EL (cell line): ENCODE results near the gene TNS4.

Source experiments
- DNase-seq: peaks from one replicate; pipeline ENCODE4 v3.0.0-alpha.2; 2016

TNS4 gene

DNA sequence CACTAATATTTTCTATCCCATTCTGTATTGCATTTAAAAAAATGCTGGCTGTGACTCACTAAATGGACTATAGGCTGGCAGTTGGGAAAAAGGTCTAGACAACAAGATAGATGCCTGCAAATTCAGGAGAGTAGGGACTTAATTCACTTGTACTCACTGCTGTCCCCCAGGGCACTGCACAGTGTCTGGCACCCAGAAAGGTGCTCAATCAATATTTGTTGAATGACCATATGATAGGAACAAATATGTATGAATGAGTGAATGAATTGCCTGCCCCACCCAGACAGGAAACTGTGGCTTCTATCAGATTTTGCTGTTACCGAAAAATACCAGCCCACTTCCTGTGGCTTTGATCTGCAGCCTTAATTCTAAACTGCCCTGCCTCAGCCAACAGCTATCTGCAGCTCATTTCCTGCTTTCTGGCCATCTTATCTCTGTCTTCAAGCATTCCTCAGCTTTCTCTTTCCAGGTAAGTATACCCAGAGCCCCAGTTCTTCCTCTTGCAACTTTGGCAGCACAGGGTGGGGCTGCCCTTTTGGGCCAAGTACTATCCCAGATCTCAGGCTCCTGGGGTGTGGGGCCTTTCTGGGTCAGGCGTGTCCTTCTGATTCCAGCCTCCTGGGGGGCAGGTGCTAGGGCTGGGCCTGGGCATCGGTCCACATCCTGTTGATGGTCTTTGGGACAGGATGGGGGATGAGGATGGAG lies 15.3 kb upstream of the TNS4 start:
- DNase-seq, result peak; percentile 72

DNA sequence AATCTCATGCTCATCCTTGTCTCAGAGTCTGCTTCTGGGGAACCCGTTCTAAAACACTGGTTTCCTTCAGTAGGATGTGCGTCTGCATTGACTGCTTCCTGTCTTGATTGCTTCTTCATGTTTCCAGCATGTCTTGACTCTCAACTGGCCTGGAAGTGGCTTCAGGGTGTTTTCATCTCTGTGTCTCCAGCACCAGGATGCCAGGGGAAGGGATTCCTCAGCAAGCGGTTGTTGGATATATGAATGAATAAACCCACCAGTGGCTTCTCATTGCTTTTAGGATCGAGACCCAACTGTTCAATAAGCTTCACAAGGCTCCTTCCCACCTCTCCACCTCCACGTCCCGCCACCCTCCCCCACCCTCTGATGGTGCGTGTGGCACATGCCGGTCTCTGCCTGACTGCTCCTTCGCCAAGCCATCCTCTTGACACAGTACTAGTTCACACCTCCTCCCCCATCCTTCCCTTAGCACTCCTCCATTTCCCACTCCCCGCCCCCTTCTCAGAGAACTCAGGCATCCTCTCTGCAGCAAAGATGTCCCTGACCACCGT lies 14.1 kb upstream of the TNS4 start:
- DNase-seq, result no peak

- DNase-seq, result no peak
Observed at GRCh38 chr17:40515011-40515410, 13.6 kb upstream of the TNS4 start.

GRCh38 chr17:40514013-40514875 lies 12.8 kb upstream of the TNS4 start:
- DNase-seq, result no peak

- DNase-seq, result no peak
Observed at GRCh38 chr17:40511667-40512220, 10.3 kb upstream of the TNS4 start.

DNA sequence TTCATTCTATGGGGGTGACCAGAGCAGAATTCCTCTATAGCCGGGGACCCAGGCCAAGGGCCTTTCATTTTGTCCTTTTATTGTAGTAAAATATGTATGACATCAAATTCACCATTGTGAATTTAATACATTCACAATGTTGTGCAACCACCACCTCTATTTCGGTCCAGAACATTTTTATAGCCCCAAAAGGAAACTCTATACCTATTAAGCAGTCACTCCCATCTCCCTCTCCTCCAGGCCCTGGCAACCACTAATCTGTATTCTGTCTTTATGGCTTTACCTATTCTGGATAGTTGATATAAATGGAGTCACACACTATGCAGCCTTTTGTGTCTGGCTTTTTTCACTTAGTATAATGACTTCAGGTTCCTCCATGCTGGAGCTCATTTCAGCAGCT lies 9.7 kb upstream of the TNS4 start:
- no peak for DNase-seq

DNA sequence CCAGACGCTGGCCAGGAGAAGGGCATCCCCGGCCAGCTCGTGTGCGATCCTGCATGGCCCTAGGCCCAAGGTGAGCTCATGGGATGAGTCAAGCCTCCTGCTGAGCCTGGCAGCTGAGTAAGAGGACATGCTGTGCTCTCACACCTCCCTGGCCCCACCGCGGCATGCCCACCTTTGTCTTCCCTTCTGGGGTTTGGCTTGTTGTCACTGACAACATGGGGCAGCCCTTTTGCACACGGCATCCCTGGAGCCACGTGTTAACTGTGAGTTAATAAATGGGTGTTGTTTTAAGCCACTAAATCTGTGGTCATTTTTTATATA lies 8.9 kb upstream of the TNS4 start:
- DNase-seq, result peak; percentile 54

- no peak for DNase-seq
Observed at GRCh38 chr17:40509626-40510327, 8.4 kb upstream of the TNS4 start.

- no peak for DNase-seq
Observed at GRCh38 chr17:40506786-40507185, 5.4 kb upstream of the TNS4 start.

DNA sequence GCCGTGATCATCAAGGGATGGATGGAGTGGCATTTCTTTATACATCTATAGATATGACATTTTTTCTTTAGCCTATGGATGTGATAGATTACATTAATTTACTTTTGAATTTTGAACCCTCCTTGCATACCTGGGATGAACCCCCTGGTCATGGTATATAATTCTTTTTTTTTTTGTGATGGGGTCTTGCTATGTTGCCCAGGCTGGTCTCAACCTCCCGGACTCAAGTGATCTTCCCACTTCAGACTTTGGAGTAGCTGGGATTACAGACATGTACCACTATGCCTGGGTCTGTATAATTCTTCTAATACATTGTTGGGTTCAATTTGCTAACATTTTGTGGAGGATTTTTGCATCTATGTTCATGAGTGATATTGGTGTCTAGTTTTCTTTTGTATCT lies 1.7 kb upstream of the TNS4 start:
- DNase-seq, result no peak

DNA sequence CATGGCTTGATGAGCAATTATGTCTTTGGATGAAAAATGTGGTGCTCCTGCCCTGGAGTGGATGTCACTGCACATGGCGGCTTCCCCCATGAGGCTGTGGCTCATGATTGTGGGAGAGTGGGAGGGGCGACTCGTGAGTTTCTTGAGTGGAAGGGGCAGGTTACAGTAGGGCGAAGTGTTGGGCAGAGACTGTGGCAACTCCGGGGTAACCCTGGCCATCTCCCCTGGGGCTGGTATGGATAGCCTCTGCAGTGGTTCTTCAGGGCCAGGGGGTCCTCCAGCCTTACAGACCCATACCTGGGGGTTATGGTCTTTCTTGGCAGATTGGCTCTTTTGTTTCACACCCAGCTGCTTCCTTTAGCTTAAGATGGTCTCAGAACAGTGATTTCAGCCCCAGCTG lies 1.3 kb upstream of the TNS4 start:
- no peak for DNase-seq

DNA sequence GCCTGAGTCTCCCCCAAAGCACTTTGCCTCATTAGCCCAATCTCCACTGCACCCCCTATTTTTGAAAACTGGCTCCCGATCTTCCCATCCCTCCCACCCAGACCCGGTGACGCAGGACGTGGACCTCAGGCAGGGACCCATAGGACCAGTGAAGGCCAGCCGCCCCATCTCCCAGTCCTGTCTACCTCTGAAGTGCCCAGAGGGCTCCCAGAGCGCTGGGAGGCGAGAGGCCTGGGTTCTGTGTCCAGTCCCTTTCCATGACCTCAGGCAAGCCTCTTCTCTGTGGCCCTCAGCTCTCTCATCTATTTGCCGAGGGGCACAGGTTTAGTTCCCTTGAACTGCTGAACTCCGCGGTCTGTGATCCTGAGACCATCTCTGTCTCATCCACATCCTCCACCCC lies 714 bp downstream of the TNS4 start:
- no peak for DNase-seq

DNA sequence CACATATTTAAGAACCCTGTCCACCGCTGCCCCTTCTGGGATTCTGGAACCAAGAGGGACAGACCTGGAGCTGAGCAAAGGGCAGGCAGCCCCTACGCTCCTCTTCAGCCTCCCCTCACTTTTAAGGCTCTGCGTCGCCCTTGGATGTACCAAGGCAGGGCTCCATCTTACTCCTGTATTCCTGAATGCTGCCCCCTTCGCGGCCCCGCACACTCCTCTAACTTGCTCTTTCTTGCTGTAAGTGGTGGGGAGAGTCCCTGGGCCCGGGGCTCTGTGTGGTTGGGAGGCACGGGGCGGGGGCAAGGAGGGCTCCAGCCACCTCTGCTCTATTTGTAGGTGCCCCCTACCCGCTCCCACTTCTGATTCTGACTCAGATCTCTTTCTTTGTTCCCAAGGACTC lies 1.2 kb downstream of the TNS4 start:
- DNase-seq, result no peak

DNA sequence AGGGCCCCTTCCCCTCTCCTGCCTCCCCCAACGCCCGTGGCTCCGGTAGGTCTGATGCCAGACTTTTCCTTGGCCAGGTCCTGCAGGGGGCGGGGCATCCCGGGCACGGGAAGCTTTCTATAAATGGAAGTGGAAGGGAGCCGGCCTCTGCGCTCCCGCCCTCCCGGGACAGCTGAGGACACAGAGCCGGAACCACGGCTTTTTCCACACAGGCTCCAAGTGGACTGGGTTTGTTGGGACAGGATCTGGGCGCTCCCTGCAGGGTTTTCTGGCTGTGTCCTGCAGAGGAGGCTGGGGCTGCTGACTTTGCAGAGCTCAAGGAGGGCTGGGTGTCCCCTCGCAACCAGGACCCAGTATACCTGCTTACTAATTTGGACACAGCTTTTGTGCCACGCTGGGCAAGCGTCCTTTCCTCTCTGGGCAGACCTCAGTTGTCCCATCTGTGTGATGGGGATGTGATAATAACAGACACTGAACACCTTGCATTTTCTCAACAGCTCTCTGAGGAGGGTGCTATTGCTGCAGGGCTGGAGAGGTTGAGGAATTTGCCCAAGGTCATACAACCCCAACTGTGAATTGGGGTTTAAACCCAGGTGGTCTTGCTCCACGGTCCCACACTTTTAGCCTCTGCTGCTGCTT lies 1.8 kb downstream of the TNS4 start:
- peak; percentile 65 for DNase-seq

GRCh38 chr17:40498281-40499084 lies 2.9 kb downstream of the TNS4 start:
- no peak for DNase-seq

GRCh38 chr17:40497695-40498094 lies 3.7 kb downstream of the TNS4 start:
- DNase-seq, result peak; percentile 70

- no peak for DNase-seq
Observed at GRCh38 chr17:40496634-40497420, 4.6 kb downstream of the TNS4 start.

- no peak for DNase-seq
Observed at GRCh38 chr17:40496170-40496569, 5.3 kb downstream of the TNS4 start.

- no peak for DNase-seq
Observed at GRCh38 chr17:40495140-40495539, 6.3 kb downstream of the TNS4 start.

GRCh38 chr17:40493697-40494096 lies 7.7 kb downstream of the TNS4 start:
- DNase-seq, result no peak

GRCh38 chr17:40491486-40491885 lies 9.9 kb downstream of the TNS4 start:
- no peak for DNase-seq
